Peyer's patch (tissue), 4 donors: Measurements from ENCODE around the gene BAZ1B. TPM values are rescaled to one million over a fixed set of nuclear protein-coding genes. Genes with fewer than 3 reads are reported as not detected.
A peak's percentile ranks its signal among the peaks of the same experiment; 100 is the strongest.

Experiments used
- DNase-seq, 3 donors: peaks; one replicate each; pipeline ENCODE4 v3.0.0-alpha.2; 2017 to 2019
- H3K27ac ChIP-seq, 4 donors: fragments of 200-600 bp; sonication (generic); one replicate each; pipeline ENCODE4 v1.5.1; 2016 to 2019
- H3K27me3 ChIP-seq, 2 donors: fragments of 200-600 bp; sonication (generic); one replicate each; pipeline ENCODE4 v1.5.1; 2019
- H3K36me3 ChIP-seq, 3 donors: fragments of 200-600 bp; sonication (generic); one replicate each; pipeline ENCODE4 v1.5.1; 2016 to 2019
- H3K4me1 ChIP-seq, 4 donors: fragments of 200-600 bp; sonication (generic); one replicate each; pipeline ENCODE4 v1.5.1; 2016 to 2019
- H3K4me3 ChIP-seq, 4 donors: fragments of 200-600 bp; sonication (generic); 1 replicate in 3 of 4; 2 replicates in 1 of 4; pipeline ENCODE4 v1.5.1; 2016 to 2019; ENCODE audit warnings: mild to moderate bottlenecking in 1 of 4
- H3K9me3 ChIP-seq, 4 donors: fragments of 200-600 bp; sonication (generic); one replicate each; pipeline ENCODE4 v1.5.1; 2016 to 2019; ENCODE audit warnings: mild to moderate bottlenecking in 1 of 4
- CTCF ChIP-seq, 6 experiments: fragments of 450-650 bp in 4 of 6; fragments of 200-600 bp in 2 of 6; sonication (generic) in 1 of 6; IDR thresholded peaks; one replicate each; pipeline ENCODE4 v1.5.1; 2017 to 2019; ENCODE audit warnings: antibody characterized with exemption in 6 of 6, mild to moderate bottlenecking in 3 of 6, moderate library complexity in 1 of 6
- POLR2A ChIP-seq, 2 donors: fragments of 450-650 bp; IDR thresholded peaks; one replicate each; pipeline ENCODE4 v1.5.1; 2017; ENCODE audit warnings: antibody characterized with exemption in 2 of 2, mild to moderate bottlenecking in 2 of 2, moderate library complexity in 2 of 2
- total RNA-seq, 4 donors: library from RNA; depleted of rRNA; stranded (reverse); fragments of >200 nt; gene quantifications; one replicate each; pipeline ENCODE4 v1.1.0, GENCODE V29; 2016

Gene BAZ1B
- total RNA-seq, 4 donors from 2014 or later: 38.6 to 162 (median 52.6) TPM

- no peak for DNase-seq
- Histone ChIP-seq H3K27ac (no peak overlapping the region), H3K4me1 (no peaks in the 10 kb centered on the region), H3K27me3 (no peaks in the 10 kb centered on the region), H3K4me3 (no peak overlapping the region), H3K9me3 (no peaks in the 10 kb centered on the region), H3K36me3 (peaks cover 0 to 70% (median 0%) of the 10 kb centered on the region in 3 donors)
- TF ChIP-seq POLR2A (IDR thresholded peaks at IDR 0.05) (no peak), CTCF (IDR thresholded peaks at IDR 0.05) (no peak)
Measured at GRCh38 chr7:73454424-73454823, 67.7 kb downstream of the BAZ1B start.

GRCh38 chr7:73452999-73453635 is 69.0 kb downstream of the BAZ1B start:
- no peaks in the 10 kb centered on the region for H3K27me3 ChIP-seq
- no peaks in the 10 kb centered on the region for H3K4me1 ChIP-seq
- no peaks in the 10 kb centered on the region for H3K9me3 ChIP-seq
- TF ChIP-seq CTCF (IDR thresholded peaks at IDR 0.05) (no peak), POLR2A (IDR thresholded peaks at IDR 0.05) (no peak)
- no peak for DNase-seq
- peaks cover 0 to 70% (median 0%) of the 10 kb centered on the region in 3 donors for H3K36me3 ChIP-seq
- no peak overlapping the region for H3K27ac ChIP-seq
- no peak overlapping the region for H3K4me3 ChIP-seq

DNA sequence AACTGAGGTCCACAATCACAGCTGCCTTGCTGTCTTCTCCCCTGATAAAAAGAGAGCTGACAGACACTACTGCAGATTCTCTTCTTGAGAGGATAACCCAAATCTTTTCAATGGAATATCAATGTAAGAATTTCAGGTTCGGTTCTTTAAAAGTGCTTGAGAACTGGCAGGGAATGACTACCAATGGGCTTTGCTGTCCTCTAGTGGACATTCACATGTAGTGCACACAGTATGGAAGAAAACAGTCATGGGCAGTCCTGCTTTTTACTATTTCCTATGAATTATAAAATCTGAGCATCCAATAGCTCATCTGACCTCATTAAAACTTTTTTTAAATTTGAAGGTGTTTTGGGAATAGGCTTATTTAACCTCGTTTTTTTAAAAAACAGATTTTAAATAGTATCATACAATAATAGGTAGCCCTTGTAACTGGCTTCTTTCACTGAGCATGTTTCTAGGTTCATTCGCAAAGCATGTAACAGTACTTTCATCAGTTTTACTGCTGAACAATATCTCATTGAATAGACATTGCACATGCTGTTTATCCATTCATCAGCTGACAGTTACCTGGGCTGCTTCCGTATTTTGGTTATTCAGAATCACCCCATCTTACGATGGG is 70.2 kb downstream of the BAZ1B start:
- Histone ChIP-seq H3K27ac (no peak overlapping the region), H3K9me3 (no peaks in the 10 kb centered on the region), H3K27me3 (no peaks in the 10 kb centered on the region), H3K4me3 (no peak overlapping the region), H3K36me3 (peaks cover 0 to 70% (median 0%) of the 10 kb centered on the region in 3 donors), H3K4me1 (no peaks in the 10 kb centered on the region)
- TF ChIP-seq POLR2A (IDR thresholded peaks at IDR 0.05) (no peak), CTCF (IDR thresholded peaks at IDR 0.05) (peak; percentile 90 to 99 (median 98))
- DNase-seq: no peak

- Histone ChIP-seq H3K36me3 (peaks cover 0 to 72% (median 3%) of the 10 kb centered on the region in 3 donors), H3K4me3 (no peak overlapping the region), H3K9me3 (no peaks in the 10 kb centered on the region), H3K27me3 (no peaks in the 10 kb centered on the region), H3K27ac (no peak overlapping the region), H3K4me1 (no peaks in the 10 kb centered on the region)
- no peak for TF ChIP-seq POLR2A (IDR thresholded peaks at IDR 0.05)
- TF ChIP-seq CTCF (IDR thresholded peaks at IDR 0.05): no peak
- DNase-seq: no peak
Measured at GRCh38 chr7:73449422-73449821, 72.7 kb downstream of the BAZ1B start.

DNA sequence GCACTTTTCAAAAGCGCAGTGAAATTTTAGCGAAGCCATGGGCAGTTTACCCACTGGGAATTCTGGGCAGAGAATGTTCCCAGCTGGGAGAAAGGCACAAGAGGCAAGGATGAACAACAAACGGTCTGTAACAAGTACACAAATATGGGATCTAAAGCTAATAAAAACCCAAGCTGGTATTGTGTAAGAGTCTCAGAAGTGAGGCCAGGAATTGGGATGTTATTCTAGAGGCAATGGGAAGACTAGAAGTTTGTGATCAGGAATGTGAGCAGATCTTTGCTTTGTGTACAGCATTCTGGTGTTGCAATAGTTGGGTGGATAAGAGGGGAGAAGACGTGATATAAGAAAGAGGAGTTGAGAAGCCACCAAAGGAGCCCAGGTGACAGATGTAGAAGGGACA is 73.5 kb downstream of the BAZ1B start:
- H3K36me3 ChIP-seq: peaks cover 0 to 80% (median 3%) of the 10 kb centered on the region in 3 donors
- no peaks in the 10 kb centered on the region for H3K9me3 ChIP-seq
- no peak overlapping the region for H3K27ac ChIP-seq
- no peaks in the 10 kb centered on the region for H3K27me3 ChIP-seq
- no peaks in the 10 kb centered on the region for H3K4me1 ChIP-seq
- DNase-seq: no peak
- H3K4me3 ChIP-seq: no peak overlapping the region
- TF ChIP-seq CTCF (IDR thresholded peaks at IDR 0.05): no peak
- TF ChIP-seq POLR2A (IDR thresholded peaks at IDR 0.05): no peak
